ENCODE results near the gene ERCC6L2.

ERCC6L2 gene

GRCh38 chr9:95857124-95857523 is 18.4 kb upstream of the ERCC6L2 start:
- DNase-seq (ENCODE audit: low read depth) = peak; percentile 96

DNA sequence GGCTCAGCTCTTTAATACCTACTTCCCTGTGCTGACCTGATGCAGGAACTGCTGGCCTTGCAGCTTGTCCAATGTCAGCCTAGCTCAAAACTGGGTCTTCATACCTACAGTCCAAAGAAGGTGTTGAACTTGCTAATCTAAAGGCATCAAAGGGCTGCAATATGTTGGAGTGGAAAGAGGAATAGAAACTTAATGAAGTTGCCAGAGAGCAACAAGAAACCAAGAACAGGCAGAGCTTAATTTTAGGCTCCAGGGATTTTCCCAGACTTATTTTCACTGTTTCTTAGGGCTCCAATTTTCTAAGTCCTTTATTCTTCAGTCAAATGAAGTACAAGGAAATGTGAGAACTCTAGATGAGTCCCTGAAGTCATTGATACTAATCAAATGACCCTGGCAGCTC is 17.6 kb upstream of the ERCC6L2 start:
- no peak overlapping the region for H3K4me3 ChIP-seq (ENCODE audit: low read depth, low read length)
- no peak for DNase-seq (ENCODE audit: low read depth)

More at GRCh38 chr9:95857124-95857523, 18.4 kb upstream of the ERCC6L2 start:
- no peak overlapping the region for H3K4me3 ChIP-seq (ENCODE audit: low read depth, low read length)

DNA sequence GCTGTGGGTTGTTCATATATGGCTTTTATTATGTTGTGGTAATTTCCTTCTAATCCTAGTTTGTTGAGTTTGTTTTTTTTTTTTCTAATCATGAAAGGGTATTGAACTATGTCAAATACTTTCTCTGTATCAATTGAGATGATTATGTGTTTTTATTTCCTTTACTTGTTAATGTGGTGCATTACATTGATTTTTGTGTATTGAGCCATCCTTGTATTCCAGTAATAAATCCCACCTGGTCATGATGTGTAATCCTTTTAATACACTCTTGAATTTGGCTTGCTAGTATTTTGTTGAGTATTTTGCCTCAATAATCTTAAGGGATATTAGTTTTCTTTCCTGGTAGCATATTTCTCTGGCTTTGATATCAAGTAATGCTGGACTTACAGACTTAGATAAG is 13.1 kb upstream of the ERCC6L2 start:
- DNase-seq (ENCODE audit: low read depth) = no peak
- H3K4me3 ChIP-seq (ENCODE audit: low read depth, low read length) = no peak overlapping the region

- no peak for DNase-seq (ENCODE audit: low read depth)
- H3K4me3 ChIP-seq (ENCODE audit: low read depth, low read length) = no peak overlapping the region
These were observed 10.5 kb upstream of the ERCC6L2 start for GRCh38 chr9:95864852-95865580.

- DNase-seq (ENCODE audit: low read depth) = no peak
- no peak overlapping the region for H3K4me3 ChIP-seq (ENCODE audit: low read depth, low read length)
These were observed 5.1 kb upstream of the ERCC6L2 start for GRCh38 chr9:95870352-95870751.

DNA sequence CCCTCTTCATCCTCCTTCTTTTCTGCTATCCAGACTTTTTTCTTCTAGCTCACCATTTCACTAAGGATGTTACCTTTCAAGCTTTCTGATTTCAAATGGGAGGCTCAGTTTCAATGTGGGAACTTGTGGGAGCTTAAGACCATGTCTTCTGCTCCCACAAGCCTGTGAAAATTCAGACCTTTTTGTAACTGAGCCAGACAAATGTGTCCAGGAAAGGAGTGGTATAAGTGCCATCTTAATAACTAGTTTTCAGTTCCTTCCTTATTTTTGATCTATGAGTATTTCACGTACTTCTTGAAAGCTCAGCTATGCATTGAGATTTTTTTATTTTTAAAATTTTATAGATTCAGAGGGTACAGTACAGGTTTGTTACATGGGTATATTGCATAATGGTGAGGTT is 4.6 kb upstream of the ERCC6L2 start:
- H3K4me3 ChIP-seq (ENCODE audit: low read depth, low read length) = no peak overlapping the region
- DNase-seq (ENCODE audit: low read depth) = no peak

- DNase-seq (ENCODE audit: low read depth) = no peak
- H3K4me3 ChIP-seq (ENCODE audit: low read depth, low read length) = no peak overlapping the region
These were observed 1.0 kb upstream of the ERCC6L2 start for GRCh38 chr9:95874303-95874988.

GRCh38 chr9:95874989-95875304 is 544 bp upstream of the ERCC6L2 start:
- H3K4me3 ChIP-seq (ENCODE audit: low read depth, low read length) = no peak overlapping the region
- DNase-seq (ENCODE audit: low read depth) = no peak

GRCh38 chr9:95876138-95876444 is 600 bp downstream of the ERCC6L2 start:
- H3K4me3 ChIP-seq (ENCODE audit: low read depth, low read length) = no peak overlapping the region
- no peak for DNase-seq (ENCODE audit: low read depth)

- no peak for DNase-seq (ENCODE audit: low read depth)
- H3K4me3 ChIP-seq (ENCODE audit: low read depth, low read length) = no peak overlapping the region
These were observed 1.1 kb downstream of the ERCC6L2 start for GRCh38 chr9:95876595-95876994.

GRCh38 chr9:95877984-95878383 is 2.5 kb downstream of the ERCC6L2 start:
- H3K4me3 ChIP-seq (ENCODE audit: low read depth, low read length) = no peak overlapping the region
- no peak for DNase-seq (ENCODE audit: low read depth)

- no peak for DNase-seq (ENCODE audit: low read depth)
- H3K4me3 ChIP-seq (ENCODE audit: low read depth, low read length) = no peak overlapping the region
These were observed 4.1 kb downstream of the ERCC6L2 start for GRCh38 chr9:95879591-95879990.

- H3K4me3 ChIP-seq (ENCODE audit: low read depth, low read length) = no peak overlapping the region
- DNase-seq (ENCODE audit: low read depth) = peak; percentile 26
These were observed 4.7 kb downstream of the ERCC6L2 start for GRCh38 chr9:95880021-95880690.

GRCh38 chr9:95887926-95888497 is 12.5 kb downstream of the ERCC6L2 start:
- DNase-seq (ENCODE audit: low read depth) = no peak
- no peak overlapping the region for H3K4me3 ChIP-seq (ENCODE audit: low read depth, low read length)

- H3K4me3 ChIP-seq (ENCODE audit: low read depth, low read length) = no peak overlapping the region
- no peak for DNase-seq (ENCODE audit: low read depth)
These were observed 15.1 kb downstream of the ERCC6L2 start for GRCh38 chr9:95890594-95890993.

DNA sequence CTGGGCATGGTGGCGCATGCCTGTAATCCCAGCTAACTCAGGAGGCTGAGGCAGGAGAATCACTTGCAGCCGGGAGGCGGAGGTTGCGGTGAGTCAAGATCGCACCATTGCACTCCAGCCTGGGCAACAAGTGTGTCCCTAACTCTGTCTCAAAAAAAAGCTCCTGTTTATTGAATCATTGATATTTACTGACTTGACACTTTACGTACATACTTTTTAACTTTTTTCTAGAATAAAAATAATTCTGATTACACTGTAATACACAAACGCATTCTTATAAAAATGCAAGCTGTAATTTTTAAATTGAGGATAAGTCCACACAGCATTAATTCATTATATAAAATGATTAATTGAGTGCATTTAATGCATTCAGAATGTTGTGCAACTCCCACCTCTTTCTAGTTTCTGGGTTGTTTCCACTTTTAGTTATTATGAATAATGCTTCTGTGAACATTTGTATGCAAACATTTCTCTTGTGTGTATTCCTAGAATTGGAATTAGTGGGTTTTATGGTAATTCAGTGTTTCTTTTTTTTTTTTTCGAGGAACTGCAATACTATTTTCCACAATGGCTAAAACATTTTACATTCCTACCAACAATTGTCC is 15.7 kb downstream of the ERCC6L2 start:
- no peak overlapping the region for H3K4me3 ChIP-seq (ENCODE audit: low read depth, low read length)
- DNase-seq (ENCODE audit: low read depth) = no peak

DNA sequence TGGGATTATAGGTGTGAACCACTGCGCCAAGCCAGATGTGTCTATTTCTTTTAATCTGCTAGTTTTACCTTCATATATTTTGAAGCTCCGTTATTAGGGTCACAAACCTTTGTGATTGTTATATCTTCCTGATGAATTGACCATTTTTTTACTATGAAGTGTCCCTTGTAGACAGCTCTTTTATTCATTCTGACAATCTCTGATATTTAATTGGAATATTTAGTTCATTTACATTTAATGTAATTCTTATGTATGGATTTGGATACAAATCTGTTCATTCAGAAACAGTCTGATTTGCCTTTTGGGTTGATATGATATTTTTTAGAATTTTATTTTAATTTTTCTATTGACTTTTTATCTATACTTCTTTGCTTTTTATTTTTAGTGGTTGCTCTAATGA is 17.2 kb downstream of the ERCC6L2 start:
- no peak overlapping the region for H3K4me3 ChIP-seq (ENCODE audit: low read depth, low read length)
- DNase-seq (ENCODE audit: low read depth) = no peak

- no peak for DNase-seq (ENCODE audit: low read depth)
- no peak overlapping the region for H3K4me3 ChIP-seq (ENCODE audit: low read depth, low read length)
These were observed 21.1 kb downstream of the ERCC6L2 start for GRCh38 chr9:95896580-95896979.

GRCh38 chr9:95901506-95901905 is 26.0 kb downstream of the ERCC6L2 start:
- no peak overlapping the region for H3K4me3 ChIP-seq (ENCODE audit: low read depth, low read length)
- no peak for DNase-seq (ENCODE audit: low read depth)

DNA sequence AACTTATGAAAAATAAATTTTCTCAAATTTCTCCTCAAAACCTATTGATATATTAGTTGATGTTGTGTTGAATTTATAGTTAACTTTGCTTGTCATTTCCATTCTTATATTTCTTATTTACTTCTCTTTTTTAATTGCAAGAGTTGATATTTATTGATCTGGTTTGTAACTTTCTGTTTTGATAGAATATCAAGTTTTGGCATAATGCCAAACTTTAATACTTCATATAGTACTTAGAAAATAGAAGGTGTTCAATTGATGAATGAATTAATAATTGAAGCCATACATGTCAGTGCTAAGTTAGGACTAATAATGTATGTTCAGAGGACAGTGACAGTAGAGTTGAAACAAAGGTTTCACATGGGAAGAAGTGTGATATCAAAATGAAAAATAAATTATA is 27.9 kb downstream of the ERCC6L2 start:
- no peak overlapping the region for H3K4me3 ChIP-seq (ENCODE audit: low read depth, low read length)
- no peak for DNase-seq (ENCODE audit: low read depth)
